GM19238 (cell line): ENCODE measurements around the gene RDX.
"Not testable (repeated sequence)": the region's sequence is repeated elsewhere in the genome, so short reads cannot be mapped to it uniquely, and the experiment has no call there.

ENCODE experiments used
- DNase-seq: peaks from one replicate; pipeline ENCODE4 v3.0.0; 2011; ENCODE audit warnings: low spot score; ENCODE audit not compliant: insufficient read length

Gene RDX

DNA sequence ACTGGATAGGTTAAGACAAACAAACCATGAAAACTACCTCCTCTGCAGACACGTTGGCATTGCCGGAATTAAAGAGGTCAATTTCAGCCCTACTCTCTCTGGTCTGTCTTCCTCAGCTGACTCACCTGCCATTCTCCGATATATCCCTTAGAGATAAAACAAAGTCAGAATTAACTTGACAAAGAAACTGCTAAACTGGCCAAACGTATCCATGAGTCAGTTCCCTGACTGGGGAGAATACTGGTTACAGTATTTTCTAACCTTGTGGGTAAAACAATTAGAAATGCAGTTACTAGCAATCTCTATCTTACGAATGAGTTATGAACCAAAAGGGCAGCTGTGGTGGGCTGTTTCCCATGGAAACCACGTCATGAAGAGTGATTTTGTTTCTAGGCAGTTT lies 96.2 kb downstream of the RDX start:
- no peak for DNase-seq

- no peak for DNase-seq
Measured at GRCh38 chr11:110199184-110199981, 97.0 kb downstream of the RDX start.

GRCh38 chr11:110198031-110198729 lies 98.2 kb downstream of the RDX start:
- no peak for DNase-seq

DNA sequence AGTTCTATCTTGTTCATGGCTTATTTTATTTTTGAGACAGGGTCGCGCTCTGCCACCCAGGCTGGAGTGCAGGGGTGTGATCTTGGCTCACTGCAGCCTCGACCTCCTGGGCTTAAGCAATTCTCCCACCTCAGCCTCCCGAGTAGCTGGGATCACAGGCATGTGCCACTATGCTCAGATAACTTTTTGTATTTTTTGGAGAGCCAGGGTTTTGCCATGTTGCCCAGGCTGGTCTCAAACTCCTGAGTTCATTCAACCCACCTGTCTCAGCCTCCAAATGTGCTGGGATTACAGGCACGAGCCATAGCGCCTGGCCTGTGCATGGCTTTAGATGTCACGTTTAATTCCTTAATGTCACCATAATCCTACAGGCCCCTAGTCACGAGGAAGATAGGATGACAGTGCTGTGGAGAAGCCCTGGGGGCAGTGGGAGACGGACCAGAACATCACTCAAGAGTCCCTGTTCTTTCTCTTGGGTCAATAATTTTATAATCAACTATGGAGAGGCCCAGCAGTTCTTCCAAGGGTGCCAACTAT lies 99.5 kb downstream of the RDX start:
- DNase-seq: no peak

DNA sequence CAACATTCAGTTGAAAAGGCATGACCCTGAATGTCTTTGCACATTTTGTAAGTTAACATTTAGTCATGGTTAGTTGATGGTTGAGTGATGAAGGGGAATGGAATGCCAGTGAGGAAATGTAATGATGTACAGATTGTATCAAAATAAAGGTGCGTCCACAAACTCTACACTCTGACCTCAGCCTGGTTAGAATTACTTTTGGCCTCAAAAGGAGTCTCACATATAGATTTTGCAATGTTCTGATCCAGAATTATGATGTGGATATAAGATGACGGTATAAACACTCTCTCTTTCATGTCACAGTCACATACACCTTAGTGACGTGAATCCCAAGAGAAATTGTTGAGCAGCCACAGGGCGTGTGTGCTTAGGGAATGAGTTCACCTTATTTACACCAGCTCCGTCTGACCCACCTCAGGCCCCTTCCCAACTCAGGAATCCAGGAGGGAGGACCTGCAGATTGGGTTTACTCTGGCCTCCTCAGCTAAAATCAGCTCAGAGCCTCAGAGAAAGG lies 100.1 kb downstream of the RDX start:
- DNase-seq: no peak

DNA sequence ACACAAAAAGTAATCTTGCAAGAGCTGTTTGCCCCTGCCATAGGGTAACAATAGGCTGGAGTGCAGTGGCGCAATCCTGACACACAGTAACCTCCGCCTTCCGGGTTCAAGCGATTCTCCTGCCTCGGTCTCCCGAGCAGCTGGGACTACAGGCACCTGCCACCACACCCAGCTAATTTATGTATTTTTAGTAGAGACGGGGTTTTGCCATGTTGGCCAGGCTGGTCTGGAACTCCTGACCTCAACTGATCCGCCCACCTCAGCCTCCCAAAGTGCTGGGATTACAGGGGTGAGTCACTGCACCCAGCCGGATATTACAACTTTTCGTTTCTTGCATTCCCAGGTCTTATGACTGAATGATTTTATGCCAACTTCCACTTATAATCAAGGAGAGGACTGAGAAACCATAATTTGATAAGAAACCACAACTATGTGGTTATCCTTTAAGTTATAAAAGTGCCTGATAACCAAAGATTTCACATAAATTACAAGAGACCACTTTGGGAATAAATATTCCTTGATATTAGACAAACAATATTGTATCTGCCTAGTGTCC lies 102.1 kb downstream of the RDX start:
- not testable (repeated sequence) for DNase-seq

DNA sequence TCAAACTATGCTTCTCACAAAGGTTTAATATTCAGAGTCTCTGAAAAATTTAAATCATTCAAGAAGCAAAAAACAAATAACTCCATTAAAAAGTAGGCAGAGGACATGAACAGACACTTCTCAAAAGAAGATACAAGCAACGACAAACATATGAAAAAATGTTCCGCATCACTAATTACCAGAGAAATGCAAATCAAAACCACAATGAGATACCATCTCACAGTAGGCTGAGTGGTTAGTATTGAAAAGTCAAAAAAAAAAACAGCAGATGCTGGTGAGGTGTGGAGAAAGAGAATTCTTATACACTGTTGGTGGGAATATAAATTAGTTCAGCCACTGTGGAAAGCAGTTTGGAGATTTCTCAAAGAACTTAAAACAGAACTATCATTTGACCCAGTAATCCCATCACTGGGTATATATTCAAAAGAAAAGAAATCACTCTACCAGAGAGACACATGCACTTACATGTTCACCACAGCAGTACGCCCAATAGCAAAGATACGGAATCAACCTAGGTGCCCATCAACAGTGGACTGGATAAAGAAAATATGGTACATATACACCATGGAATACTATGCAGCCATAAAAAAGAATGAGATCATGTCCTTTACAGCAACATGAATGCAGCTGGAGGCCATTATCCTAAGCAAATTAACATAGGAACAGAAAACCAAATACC lies 103.7 kb downstream of the RDX start:
- DNase-seq: not testable (repeated sequence)

- no peak for DNase-seq
Measured at GRCh38 chr11:110190885-110191284, 105.5 kb downstream of the RDX start.

GRCh38 chr11:110187731-110188130 lies 108.7 kb downstream of the RDX start:
- DNase-seq: no peak

DNA sequence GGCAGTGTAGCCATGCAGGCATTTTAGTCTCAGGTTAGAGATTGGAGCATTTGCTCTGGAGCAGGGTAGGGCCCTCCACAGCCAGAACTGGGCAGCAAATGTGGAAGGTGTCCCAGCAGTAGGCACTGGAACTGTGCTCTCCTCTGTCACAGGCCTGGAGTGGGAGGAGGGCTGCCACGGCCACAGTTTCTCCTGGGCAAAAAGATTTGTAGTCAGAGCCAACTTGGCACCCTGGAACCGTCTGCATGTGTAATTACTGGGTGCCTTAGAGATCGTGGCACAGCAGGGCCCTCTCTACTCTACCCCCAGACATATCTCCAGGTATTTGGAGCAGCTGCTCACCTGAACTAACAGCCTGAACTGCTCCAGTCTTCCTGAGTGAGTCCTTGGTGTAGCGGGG lies 109.5 kb downstream of the RDX start:
- DNase-seq: no peak

DNA sequence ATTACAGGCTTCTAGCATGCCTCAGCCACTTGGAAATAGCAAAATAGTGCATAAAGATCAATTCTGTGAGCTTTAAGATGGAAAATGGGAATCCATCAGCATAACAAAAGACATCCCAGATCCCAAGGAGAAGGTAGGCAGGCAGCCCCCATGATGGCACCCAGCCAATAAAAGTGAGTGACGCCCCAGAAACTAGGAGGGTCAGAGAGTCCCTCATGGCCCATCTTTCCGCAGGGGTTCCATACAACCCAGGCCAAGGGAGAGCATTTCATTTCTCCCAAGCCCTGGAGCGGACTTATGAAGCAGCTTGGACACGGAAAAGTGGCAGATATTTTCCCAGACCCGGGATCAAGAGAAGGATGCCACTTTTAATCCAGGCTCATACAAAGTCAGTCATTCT lies 110.0 kb downstream of the RDX start:
- no peak for DNase-seq

DNA sequence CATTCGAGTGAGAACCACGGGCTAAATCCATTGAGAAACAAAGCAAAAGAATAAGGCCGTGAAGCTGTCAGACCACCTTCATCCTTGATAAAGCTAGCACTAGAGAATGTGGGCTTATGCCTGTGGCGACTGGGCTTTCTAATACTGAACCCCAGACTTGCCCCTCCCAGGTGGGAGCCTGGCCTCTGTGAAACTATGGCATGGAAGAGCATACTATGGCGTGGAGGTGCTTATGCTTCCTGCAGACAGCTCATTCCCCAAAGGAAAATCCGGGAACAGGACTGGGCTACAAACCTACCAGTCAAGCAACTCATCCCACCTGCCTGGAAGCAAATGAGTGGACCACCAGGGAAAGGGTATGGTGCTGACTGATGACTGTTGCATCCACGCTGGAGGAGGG lies 110.8 kb downstream of the RDX start:
- DNase-seq: no peak

DNA sequence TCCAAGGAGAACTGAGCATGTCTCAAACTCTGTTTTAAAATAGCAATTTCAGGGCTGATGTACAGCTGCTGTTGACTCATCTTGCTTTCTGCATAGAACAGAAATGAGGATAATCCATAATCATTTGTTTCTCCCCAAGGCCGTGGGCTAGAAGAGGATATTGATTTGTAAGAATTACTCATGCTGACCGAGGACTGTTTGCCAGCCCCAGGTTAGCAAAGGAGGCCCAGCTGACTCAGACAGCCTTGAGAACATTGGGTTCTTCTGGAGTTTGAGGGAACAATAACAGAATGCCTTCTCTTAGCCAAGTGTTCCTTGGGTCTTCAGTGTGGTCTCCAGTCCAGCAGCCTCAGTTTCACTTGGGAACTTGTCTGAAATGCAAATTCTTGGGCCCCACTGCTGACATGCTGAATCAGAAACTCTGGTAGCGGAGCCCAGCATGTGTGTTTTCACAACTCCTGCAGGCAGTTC lies 111.3 kb downstream of the RDX start:
- DNase-seq: no peak

DNA sequence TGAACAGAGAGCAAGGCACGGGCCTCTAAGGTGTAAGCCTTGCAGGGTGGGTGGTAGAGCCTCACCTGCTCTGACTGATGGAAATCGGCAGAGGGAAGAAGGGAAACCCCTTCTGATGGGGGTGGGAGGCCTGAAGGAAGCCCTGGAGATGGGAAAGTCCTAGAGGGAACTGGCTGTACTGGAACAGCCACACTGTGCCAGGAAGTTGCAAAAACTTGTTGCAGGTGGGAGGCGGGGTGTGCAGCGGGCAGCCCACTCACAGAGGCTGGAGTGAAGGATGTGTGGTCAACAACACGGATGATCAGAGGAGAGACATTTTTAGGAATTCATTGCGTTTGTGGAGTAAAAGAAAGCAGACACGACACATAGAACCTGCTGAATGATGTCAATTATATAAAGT lies 112.0 kb downstream of the RDX start:
- no peak for DNase-seq

GRCh38 chr11:110182886-110183285 lies 113.5 kb downstream of the RDX start:
- DNase-seq: no peak

DNA sequence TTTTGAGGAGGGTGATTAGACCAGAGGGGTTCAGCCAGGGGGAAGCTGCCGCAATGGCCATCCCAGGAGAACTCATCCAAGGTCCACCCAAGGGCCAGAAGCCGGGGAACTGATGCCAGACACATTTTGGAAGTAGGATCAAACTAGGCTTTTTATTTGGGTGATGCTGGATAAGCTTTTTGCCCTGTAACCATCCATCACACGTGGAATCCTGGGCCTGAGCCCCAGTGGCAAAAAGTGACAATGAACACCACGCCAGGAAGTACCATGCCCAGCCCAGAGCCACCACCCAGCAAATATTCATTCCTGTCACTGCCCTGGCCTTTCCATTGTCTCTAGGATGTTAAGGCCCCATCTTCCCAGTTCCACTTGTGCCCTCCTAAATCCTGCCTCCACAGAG lies 117.3 kb downstream of the RDX start:
- no peak for DNase-seq

- no peak for DNase-seq
Measured at GRCh38 chr11:110177086-110177456, 119.3 kb downstream of the RDX start.

DNA sequence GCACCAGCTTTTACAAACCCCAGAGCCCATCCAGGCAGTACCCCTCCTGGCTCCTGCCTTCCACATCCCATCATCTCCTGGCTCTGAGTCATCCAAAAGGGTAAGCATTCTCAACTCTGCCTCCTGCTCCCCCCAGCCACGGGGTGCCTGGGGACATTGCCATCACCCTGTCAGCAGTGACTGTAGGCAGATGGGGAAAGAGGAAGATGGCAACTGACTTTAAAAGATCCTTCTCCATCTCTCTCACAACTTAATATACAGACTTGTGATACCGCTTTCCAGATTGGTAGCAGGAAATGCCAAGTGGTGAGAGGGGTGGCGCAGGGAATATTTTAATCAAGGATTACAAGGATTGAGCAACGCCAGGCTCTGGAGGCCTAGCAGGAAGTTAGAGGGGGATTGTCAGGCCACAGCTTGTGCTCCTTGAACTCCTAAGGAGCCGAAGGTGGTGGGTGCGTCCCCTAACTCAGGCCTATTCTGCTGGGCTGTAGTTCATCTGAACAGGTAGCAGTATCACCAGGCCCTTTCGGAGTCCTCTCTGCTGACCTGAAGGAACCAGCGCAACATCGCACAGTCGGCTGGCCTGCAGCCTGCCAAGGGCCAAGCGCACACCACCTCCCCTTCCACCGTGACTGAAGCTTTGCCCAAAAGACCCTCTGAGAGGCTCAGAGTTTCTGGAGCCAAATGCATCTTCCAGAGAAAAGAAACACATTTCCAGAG lies 119.9 kb downstream of the RDX start:
- DNase-seq: no peak

GRCh38 chr11:110174645-110175310 lies 121.6 kb downstream of the RDX start:
- DNase-seq: no peak
